ENCODE results near the gene CHMP1A. TPM values are rescaled to one million over a fixed set of nuclear protein-coding genes. Genes with fewer than 3 reads are reported as not detected.

CHMP1A gene
- total RNA-seq, 1 donor from 2014 or later, result 65.3 TPM

DNA sequence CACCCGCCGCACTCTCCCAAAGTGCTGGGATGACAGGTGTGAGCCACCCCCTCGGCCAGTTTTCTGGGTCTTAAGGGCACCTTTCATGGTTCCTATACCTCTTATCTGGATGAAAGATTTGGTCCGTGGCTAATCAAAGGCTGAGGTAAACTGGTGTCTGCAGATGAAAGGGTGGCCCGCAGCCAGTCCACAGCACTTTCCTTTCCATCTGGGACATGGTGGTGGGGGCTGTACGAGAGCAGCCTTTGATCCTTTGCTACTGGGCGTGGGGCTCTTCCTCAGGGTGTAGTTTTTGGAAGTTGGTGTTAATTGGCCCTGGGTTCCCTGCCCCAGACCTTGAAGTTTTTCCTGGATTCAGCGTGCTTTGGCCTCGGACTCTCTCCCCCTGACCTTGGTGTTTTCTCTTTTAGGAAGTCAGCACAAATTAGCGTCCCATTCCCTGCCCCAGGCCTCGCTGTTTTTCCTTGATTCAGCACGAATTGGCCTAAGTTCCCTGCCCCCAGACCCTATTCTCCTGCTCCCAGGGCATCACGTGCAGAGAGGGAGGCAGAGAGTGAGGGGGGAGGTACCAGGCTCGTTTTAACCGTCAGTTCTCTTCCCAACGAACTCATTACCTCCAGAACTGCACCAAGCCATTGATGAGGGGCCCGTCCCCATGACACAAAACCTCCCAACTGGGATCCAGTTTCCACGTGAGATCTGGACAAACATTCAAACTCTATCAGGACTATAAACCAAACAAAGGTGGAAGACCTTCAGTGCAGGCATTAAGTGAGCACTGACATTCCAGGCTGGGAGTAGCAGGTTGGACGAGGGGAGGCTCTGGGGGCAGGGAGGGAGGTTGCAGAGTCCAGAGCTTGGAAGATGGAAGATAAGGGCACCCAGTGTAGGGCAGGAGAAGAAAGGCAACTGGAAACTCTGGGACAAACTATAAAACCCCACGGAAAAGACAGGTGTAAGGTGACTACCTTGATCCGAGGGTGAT, 32.4 kb downstream of the CHMP1A start:
- H3K27me3 Mint-ChIP-seq (ENCODE audit: low read depth), result peaks cover 16% of the 10 kb centered on the region

DNA sequence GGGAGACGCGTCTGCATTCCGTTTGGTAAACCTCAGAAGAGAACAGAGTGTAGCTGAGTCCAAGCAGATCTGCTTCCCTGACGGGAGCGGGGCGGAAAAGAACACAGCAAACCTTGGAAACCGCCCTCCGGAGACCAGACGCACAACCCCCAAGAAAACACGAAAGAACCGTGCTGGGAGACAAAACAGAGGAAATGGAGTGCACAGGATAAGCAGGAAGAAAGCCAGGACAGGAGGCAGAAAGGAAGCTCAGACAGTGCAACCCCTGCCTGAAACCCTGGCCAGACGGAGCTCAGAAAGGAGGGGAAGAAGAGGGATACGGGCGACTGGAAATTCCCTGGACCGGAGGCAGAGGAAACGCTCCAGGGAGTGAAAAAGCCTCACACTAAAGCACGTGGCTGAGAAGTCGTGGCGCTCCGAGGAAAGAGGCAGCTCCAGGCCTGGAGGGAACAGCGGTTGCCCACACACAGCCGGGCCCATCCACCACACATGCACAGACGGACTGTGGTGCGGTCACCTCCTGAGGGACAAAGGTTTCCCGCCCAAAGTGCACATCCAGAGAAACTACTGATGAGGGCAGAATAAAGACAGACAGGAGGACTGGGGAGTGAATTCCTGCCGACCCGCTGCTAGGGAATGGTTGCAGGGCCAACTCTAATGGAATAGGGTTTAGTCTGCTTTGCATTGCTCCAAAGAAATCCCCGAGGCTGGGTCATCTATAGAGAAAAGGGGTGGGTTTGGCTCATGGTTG, 33.8 kb downstream of the CHMP1A start:
- TF ChIP-seq, protein P1, sequence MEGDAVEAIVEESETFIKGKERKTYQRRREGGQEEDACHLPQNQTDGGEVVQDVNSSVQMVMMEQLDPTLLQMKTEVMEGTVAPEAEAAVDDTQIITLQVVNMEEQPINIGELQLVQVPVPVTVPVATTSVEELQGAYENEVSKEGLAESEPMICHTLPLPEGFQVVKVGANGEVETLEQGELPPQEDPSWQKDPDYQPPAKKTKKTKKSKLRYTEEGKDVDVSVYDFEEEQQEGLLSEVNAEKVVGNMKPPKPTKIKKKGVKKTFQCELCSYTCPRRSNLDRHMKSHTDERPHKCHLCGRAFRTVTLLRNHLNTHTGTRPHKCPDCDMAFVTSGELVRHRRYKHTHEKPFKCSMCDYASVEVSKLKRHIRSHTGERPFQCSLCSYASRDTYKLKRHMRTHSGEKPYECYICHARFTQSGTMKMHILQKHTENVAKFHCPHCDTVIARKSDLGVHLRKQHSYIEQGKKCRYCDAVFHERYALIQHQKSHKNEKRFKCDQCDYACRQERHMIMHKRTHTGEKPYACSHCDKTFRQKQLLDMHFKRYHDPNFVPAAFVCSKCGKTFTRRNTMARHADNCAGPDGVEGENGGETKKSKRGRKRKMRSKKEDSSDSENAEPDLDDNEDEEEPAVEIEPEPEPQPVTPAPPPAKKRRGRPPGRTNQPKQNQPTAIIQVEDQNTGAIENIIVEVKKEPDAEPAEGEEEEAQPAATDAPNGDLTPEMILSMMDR (IDR thresholded peaks at IDR 0.05), result no peak
- Mint-ChIP-seq H3K9me3 (ENCODE audit: low read depth) (no peaks in the 10 kb centered on the region), H3K27me3 (ENCODE audit: low read depth) (peaks cover 16% of the 10 kb centered on the region), H3K4me3 (ENCODE audit: unreplicated experiment) (no peak overlapping the region), H3K27ac (ENCODE audit: unreplicated experiment) (no peak overlapping the region), H3K4me1 (ENCODE audit: low read depth) (peaks cover 7% of the 10 kb centered on the region), H3K36me3 (ENCODE audit: low read depth) (no peaks in the 10 kb centered on the region)
- no peak for DNase-seq (ENCODE audit: low spot score)

More for the DNA sequence above, 32.4 kb downstream of the CHMP1A start:
- no peak overlapping the region for H3K27ac Mint-ChIP-seq (ENCODE audit: unreplicated experiment)
- H3K36me3 Mint-ChIP-seq (ENCODE audit: low read depth), result no peaks in the 10 kb centered on the region
- H3K4me3 Mint-ChIP-seq (ENCODE audit: unreplicated experiment), result no peak overlapping the region
- no peak for DNase-seq (ENCODE audit: low spot score)
- no peaks in the 10 kb centered on the region for H3K9me3 Mint-ChIP-seq (ENCODE audit: low read depth)
- H3K4me1 Mint-ChIP-seq (ENCODE audit: low read depth), result peaks cover 7% of the 10 kb centered on the region
- TF ChIP-seq, protein P1 (IDR thresholded peaks at IDR 0.05), result no peak

DNA sequence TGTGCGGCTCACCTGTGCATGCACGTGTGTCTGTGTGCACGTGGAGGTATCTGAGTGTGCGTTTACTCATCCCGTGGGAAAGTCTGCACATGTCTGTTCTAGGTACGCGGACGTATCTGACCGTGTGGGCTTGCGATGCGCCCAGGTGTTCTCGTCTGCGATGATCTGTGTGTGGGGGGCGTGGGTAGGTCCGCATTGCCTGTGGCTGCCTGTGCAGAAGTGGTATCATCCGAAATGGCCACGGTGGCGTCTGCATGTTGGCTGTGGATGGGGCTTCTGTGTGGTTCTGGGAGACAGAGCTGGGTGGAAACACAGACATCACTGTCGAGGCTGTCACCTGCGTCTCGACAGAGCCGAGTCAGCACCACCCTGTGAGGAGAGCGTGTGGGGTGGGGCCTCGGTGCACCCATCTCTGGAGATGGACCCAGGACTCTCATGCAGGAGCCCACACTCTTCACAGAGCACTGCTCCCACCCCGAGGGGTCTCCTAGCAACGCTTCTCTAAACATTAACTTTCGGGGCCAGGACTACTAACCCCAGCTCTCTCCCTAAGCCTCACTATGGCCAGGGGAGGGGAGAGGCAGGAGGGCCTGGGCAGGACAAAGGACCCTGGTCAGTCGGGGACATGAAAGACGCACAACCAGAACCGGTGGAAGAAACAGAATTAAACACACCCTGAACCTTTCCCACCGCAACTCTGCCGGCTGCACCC, 35.7 kb downstream of the CHMP1A start:
- Mint-ChIP-seq H3K9me3 (ENCODE audit: low read depth) (no peaks in the 10 kb centered on the region), H3K4me3 (ENCODE audit: unreplicated experiment) (no peak overlapping the region), H3K4me1 (ENCODE audit: low read depth) (peaks cover 7% of the 10 kb centered on the region), H3K36me3 (ENCODE audit: low read depth) (no peaks in the 10 kb centered on the region), H3K27ac (ENCODE audit: unreplicated experiment) (no peak overlapping the region), H3K27me3 (ENCODE audit: low read depth) (peaks cover 16% of the 10 kb centered on the region)
- DNase-seq (ENCODE audit: low spot score), result no peak
- TF ChIP-seq, protein P1 (IDR thresholded peaks at IDR 0.05), result no peak

DNA sequence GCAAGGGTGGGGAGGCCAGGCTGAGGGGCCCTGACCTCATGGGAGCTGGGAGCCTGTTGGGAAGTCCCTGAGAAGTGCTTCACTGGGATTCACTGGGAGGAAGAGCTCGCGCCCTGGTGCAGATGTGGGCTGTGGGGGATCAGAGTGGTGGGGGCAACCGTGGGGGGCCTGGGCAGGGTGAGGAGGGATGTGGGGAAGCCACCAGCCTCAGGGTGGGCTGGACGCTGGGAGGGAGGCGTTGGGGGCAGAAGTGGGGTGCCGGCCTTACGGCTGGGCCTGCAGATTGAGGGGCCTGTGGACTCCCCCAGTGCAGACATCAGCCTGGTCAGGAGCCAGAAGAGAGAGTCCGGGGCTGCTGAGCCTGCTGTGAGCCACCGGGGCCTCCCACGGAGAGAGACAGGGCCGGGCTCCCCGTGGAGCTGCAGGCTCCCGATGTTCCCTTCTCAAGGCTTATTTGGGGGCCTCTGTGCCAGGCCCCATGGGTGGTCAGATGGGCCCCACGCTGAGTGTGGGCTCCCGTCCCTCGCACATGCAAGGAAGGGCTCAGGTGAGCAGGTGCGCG, 36.3 kb downstream of the CHMP1A start:
- H3K27ac Mint-ChIP-seq (ENCODE audit: unreplicated experiment), result no peak overlapping the region
- H3K4me1 Mint-ChIP-seq (ENCODE audit: low read depth), result peaks cover 7% of the 10 kb centered on the region
- peaks cover 16% of the 10 kb centered on the region for H3K27me3 Mint-ChIP-seq (ENCODE audit: low read depth)
- H3K36me3 Mint-ChIP-seq (ENCODE audit: low read depth), result no peaks in the 10 kb centered on the region
- no peak for DNase-seq (ENCODE audit: low spot score)
- no peaks in the 10 kb centered on the region for H3K9me3 Mint-ChIP-seq (ENCODE audit: low read depth)
- H3K4me3 Mint-ChIP-seq (ENCODE audit: unreplicated experiment), result no peak overlapping the region
- TF ChIP-seq, protein P1 (IDR thresholded peaks at IDR 0.05), result no peak

Data from chondrocyte (in vitro differentiated cells).